HG03103 (cell line): ENCODE data around the gene NUDT15.

ENCODE experiments used
- ATAC-seq: cut with Tn5 transposase; IDR thresholded peaks from one replicate; pipeline ENCODE4 v1.9.1; 2021; ENCODE audit warnings: low read depth; ENCODE audit not compliant: unreplicated experiment

The NUDT15 gene

DNA sequence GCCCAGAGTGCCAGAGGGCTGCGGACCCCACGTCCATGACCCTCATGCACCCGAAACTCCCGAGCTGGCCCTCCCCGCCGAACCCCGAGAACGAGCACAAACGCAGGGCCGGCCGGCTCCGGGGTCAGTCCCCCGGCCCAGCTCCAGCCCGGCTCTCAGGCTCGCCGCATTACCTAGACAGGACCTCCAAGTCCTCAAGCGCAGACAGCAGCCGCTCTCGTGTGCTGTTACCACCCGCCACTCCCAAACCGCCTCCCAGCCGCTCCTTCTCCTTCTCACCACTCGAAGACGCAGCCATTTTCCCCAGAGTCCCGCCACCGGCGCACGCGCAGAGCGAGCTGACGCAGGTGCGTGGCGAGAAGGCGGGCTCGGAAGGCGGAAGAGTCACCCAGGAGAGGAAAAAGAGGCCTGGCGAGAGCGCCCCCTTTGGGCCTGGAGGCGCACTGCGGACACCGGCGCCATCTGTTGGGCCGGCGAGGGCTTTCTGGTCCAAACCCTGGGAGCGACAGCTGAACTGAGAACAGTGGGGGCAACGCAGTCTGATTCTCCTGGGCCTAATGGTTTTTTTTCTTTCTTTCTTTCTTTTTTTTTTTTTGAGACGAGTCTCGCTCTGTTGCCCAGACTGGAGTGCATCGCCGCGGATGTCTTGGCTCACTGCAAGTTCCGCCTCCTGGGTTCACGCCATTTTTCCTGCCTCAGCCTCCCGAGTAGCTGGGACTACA is 57.4 kb downstream of the NUDT15 start, which contains the start of gene MED4:
Gene MED4, minus strand, starts transcription at position 324 of the 722 bp plus-strand sequence. Its CDS starts 26 bp downstream, at position 298.
- peak; percentile 81 for ATAC-seq

DNA sequence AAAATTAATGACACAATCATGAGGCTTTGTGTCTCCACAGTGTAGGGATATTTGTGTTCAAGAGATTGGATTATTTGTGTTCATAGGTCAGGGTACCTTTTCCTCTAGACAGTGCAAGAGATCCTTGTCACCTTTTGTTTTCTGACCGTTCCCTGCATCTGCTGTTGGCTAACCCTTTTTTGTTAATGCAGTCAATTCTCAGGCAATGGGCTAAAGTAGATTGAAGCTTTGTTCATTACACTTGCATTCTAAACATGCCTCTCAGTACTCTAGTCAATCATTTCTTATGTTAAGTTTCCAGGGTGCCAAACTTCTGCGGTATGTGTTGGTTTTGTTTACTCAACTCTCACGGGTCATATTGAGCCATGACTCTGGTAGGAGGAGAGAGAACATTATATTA is 59.1 kb downstream of the NUDT15 start:
- ATAC-seq, result no peak
